Aortic smooth muscle cell (primary cell): Measurements from ENCODE around the gene RAB41. TPM values are rescaled to one million over a fixed set of nuclear protein-coding genes. Genes with fewer than 3 reads are reported as not detected.

Experiments used
- total RNA-seq: library from RNA; depleted of rRNA; stranded (reverse); fragments of >200 nt; gene quantifications from 2 replicates; pipeline ENCODE4 v1.2.3, GENCODE V29; 2014

The RAB41 gene
- not detected in 2 replicates for total RNA-seq

DNA sequence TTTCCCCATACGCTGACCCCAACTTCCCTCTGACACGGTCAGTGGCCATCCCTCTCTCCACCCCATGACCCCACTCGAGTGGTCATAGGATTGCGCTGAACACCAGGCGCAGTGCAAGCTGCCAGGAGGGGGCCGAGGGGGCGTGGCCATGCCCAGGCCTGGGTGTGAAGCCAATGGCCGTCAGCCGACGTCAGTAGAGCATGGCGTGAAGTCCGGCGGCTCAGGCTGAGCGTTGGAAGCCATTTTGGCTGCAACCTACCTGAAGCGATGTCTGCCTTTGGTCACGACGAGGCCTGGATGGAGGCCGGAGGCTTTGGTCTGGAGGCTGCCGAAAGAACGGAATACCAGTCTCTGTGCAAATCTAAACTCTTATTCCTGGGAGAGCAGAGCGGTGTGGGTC lies at the start of gene RAB41:
Gene RAB41 (plus strand): TSS at position 222 of the 400 bp plus-strand sequence. CDS start 46 bp downstream, at position 268.

DNA sequence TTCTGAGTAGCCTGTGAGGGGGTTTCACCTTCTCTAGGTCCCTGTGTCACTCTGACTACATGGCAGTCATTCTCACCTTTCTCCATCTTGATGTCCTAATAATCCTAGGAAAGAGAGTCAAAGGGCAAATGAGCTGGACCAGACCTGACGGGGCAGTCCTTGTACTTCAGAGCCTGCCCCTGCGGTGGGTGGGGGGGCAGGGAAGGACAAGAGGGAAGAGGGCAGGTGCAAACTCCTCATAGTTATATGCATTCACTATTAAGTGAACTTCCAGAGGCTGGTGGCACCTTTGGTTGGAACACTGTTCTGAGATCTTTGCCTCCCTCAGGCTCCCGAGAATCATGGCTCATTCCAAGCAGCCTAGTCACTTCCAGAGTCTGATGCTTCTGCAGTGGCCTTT lies 47.6 kb upstream of the RAB41 start, which contains the start of gene AWAT1:
Gene AWAT1 (plus strand): TSS at position 301 of the 400 bp plus-strand sequence. CDS start 41 bp downstream, at position 342.

DNA sequence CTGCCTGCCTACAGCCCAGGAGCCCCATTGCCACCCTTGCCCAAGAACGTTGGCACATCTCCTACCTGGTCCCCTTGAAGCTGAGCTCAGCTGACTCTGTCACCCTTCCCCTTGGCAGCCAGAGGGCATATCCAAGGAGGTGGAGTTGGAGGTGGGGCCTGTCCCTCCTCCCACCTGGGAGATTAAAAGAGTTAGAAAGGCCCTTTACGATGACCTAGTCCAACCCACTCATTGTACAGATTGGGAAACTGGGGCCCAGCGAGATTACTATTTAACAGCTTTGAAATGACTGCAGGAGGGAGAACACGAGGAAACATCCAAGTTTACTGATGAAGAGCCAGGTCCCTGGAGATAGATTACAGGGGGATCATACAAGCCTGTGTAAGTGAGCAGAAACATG lies 21.9 kb upstream of the RAB41 start, which contains the start of gene P2RY4:
Gene P2RY4 (minus strand): TSS at position 101 of the 400 bp plus-strand sequence. CDS start 580 bp downstream, outside the sequence.

DNA sequence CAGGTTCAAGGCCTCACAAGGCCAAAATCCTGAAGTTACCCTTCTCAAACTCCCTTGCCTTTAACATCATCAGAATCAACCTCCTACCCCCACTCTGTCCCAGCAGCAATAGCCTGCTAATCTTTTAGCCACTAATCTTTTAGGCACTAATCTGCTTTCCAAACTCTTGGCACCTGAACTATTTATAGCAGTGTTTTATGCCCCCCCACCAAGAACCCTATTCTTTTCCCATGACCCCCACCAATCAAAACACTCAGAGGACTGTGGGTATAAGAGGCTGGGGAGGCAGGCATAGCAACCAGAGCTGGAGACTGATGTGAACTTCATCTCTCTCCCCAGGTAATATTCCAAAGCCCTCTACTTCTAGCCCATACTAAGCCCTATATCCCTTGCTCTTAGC lies 13.9 kb upstream of the RAB41 start, which contains the start of gene ARR3:
Gene ARR3 (plus strand): TSS at position 301 of the 400 bp plus-strand sequence. CDS start 1,052 bp downstream, outside the sequence.

DNA sequence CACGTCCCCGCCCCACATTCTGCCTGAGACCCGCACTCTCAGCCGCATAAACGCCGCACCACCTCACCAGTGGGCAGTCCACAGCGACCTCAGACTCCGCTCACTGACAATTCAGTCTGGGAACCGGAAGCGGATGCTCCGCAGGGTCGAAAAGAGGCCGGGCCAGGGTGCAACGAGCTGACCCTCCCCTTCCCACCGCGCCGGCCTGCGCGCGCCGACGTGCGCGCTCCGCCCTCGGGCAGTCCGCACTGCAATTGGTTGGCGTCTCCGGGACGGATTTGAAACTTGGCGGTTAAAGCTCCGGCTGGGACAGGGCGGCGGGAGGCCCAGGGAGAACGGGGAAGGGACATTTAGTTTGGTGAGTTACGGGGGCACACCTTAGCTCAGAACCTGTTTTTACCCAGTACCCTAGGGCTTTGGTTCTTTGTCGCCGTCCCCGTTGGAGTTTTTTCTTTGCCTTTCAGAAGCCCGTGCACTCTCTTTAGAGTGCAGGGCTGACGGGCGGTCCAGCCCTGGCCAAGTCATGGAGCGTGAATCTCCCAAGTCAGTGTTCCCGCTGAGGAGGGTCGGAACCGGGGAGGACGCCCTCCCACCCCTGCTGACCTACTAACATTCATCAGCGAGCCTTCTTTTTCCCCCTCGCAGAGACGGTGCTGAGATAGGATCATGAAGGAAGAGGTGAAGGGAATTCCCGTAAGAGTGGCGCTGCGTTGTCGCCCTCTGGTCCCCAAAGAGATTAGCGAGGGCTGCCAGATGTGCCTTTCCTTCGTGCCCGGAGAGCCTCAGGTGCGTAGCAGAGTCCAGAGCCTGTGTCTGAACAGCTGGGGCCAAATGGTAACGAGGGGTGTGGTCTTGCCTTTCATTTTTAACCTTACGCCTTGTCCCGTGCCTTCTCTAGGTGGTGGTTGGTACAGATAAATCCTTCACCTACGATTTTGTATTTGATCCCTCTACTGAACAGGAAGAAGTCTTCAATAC lies 8.1 kb downstream of the RAB41 start, which contains the start of the genes KIF4A and PDZD11:
Gene KIF4A (plus strand): TSS at position 312 of the 978 bp plus-strand sequence. CDS start 355 bp downstream, at position 667.
Gene PDZD11 (minus strand): TSS at position 135 of the 978 bp plus-strand sequence. CDS start 586 bp downstream, outside the sequence.

Other genes starting within 250 kb of the RAB41 start
- gene AWAT2, start 232.2 kb upstream of the RAB41 start, total RNA-seq, result 0.06 and 0.13 TPM in 2 replicates
- not detected in 2 replicates for gene OTUD6A, start 219.7 kb upstream of the RAB41 start, total RNA-seq
- gene IGBP1, start 148.7 kb upstream of the RAB41 start, total RNA-seq, result 63.0 and 67.0 TPM in 2 replicates
- not detected in 2 replicates for gene DGAT2L6, start 104.7 kb upstream of the RAB41 start, total RNA-seq
- not detected in 2 replicates for gene AWAT1, start 47.5 kb upstream of the RAB41 start, total RNA-seq
- 0.19 TPM in 1 of 2 replicates, not detected in the other for gene P2RY4, start 22.0 kb upstream of the RAB41 start, total RNA-seq
- not detected in 2 replicates for gene ARR3, start 13.8 kb upstream of the RAB41 start, total RNA-seq
- 51.5 and 55.1 TPM in 2 replicates for gene PDZD11, start 7.8 kb downstream of the RAB41 start, total RNA-seq
- 11.4 and 16.4 TPM in 2 replicates for gene KIF4A, start 7.9 kb downstream of the RAB41 start, total RNA-seq
- gene GDPD2, start 141.1 kb downstream of the RAB41 start, total RNA-seq, result not detected in 2 replicates
- gene DLG3, start 162.7 kb downstream of the RAB41 start, total RNA-seq, result 37.7 and 47.4 TPM in 2 replicates